ENCODE data around the gene BRI3. TPM values are rescaled to one million over a fixed set of nuclear protein-coding genes. Genes with fewer than 3 reads are reported as not detected.

BRI3 gene
- total and polyA plus RNA-seq, 2 experiments from 2014 or later, result 73.3 to 195 TPM

DNA sequence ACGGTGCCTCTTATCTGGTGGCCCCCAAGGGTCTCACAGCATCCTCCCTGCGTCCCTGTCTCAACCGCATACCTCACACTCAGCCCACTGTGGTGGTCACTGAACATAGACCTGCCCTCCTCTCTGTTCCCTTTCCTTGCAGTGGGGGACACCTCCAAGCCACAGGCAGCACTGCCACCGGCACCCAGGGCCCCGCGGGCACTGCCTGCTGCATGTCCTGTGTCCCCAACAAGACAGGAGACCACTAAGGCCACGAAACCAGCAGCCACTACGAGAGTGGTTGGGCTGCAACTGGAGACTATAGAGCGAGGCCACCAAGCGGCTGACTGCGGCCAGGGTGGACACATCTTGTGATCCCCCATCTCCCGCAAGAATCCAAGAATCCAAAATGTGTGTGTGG lies 15.3 kb downstream of the BRI3 start:
- 95% methylated on average over 12 of the region's 12 CpGs for WGBS, 2 experiments (ENCODE audit: low coverage in 1 of 2, low lambda C conversion rate in 2 of 2, missing lambda C conversion rate in 2 of 2)
- H3K79me2 ChIP-seq (ENCODE audit: insufficient read depth), result peaks cover 22% of the 10 kb centered on the region

DNA sequence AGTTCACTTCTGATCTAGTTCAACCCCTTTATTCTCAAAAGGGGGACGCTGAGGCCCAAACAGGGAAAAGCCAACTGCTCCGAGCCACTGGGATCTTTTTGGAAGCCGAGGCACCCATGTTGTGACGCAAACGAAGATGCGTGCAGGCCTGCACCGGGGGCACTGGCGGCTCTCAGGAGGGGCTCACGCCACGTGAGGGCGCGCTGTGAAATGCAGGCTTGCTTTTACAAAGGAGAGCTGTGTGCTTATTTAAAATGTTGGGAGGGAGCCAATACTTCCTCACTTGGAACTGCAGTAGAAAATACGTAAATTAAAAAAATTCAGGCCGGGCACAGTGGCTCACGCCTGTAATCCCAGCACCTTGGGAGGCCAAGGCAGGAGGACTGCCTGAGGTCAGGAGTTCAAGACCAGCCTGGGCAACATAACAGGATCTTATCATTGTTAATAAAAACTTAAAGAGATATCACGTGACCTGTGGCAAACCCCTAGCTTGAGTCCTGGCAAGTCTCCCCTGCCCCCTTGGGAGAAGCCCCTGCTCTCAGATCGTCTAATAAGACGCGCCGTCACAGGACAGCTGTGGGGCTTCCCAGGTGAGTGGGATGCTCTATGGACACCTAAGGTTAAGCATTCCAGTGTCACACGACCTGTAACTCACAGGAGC lies 16.3 kb downstream of the BRI3 start:
- Histone ChIP-seq H3K79me2 (ENCODE audit: insufficient read depth) (peaks cover 12% of the 10 kb centered on the region), H3K9ac (no peak overlapping the region), H3K9me2 (ENCODE audit: insufficient read depth) (no peaks in the 10 kb centered on the region), H3K27me3 (replicated peaks; ENCODE audit: insufficient read depth) (no peaks in the 10 kb centered on the region), H2AFZ (no peak overlapping the region), H3F3A (ENCODE audit: insufficient read depth) (peaks cover 5% of the 10 kb centered on the region; the same call in 1 of the 2 replicates), H3K27ac (no peak overlapping the region), H3K4me3 (no peak overlapping the region), H4K20me1 (ENCODE audit: insufficient read depth) (no peaks in the 10 kb centered on the region), H3K4me1 (ENCODE audit: insufficient read depth) (no peaks in the 10 kb centered on the region), H3K4me2 (ENCODE audit: unreplicated experiment) (no peak overlapping the region), H3K9me3 (ENCODE audit: low read depth) (no peaks in the 10 kb centered on the region), H3K36me3 (ENCODE audit: low read depth) (peaks cover 17% of the 10 kb centered on the region)
- TF ChIP-seq EZH2 (IDR thresholded peaks at IDR 0.05; ENCODE audit: insufficient read depth, poor library complexity, severe bottlenecking) (no peak), EZH2phosphoT487 (IDR thresholded peaks at IDR 0.05; ENCODE audit: insufficient read depth, low read depth) (no peak)
- WGBS, 2 experiments (ENCODE audit: low coverage in 1 of 2, low lambda C conversion rate in 2 of 2, missing lambda C conversion rate in 2 of 2), result 85 to 86% methylated on average over 21 of the region's 21 CpGs
- in situ Hi-C loops (cut with MboI), result loop anchor here (25.0 kb wide), 1 partner anchor 440 kb away; no protein-coding TSS in a partner anchor
- no peak for DNase-seq

More for the DNA sequence above, 15.3 kb downstream of the BRI3 start:
- no peak overlapping the region for H3K4me3 ChIP-seq
- no peaks in the 10 kb centered on the region for H3K9me3 ChIP-seq (ENCODE audit: low read depth)
- in situ Hi-C loops (cut with MboI), result loop anchor here (25.0 kb wide), 1 partner anchor 440 kb away; no protein-coding TSS in a partner anchor
- no peaks in the 10 kb centered on the region for H3K9me2 ChIP-seq (ENCODE audit: insufficient read depth)
- no peak overlapping the region for H2AFZ ChIP-seq
- H3F3A ChIP-seq (ENCODE audit: insufficient read depth), result peaks cover 5% of the 10 kb centered on the region; the same call in 1 of the 2 replicates
- H3K36me3 ChIP-seq (ENCODE audit: low read depth), result peaks cover 26% of the 10 kb centered on the region
- no peaks in the 10 kb centered on the region for H4K20me1 ChIP-seq (ENCODE audit: insufficient read depth)
- H3K4me2 ChIP-seq (ENCODE audit: unreplicated experiment), result no peak overlapping the region
- TF ChIP-seq EZH2phosphoT487 (IDR thresholded peaks at IDR 0.05; ENCODE audit: insufficient read depth, low read depth) (no peak), EZH2 (IDR thresholded peaks at IDR 0.05; ENCODE audit: insufficient read depth, poor library complexity, severe bottlenecking) (no peak)
- no peak for DNase-seq
- no peaks in the 10 kb centered on the region for H3K27me3 ChIP-seq (replicated peaks; ENCODE audit: insufficient read depth)
- H3K4me1 ChIP-seq (ENCODE audit: insufficient read depth), result no peaks in the 10 kb centered on the region
- no peak overlapping the region for H3K27ac ChIP-seq
- no peak overlapping the region for H3K9ac ChIP-seq

- in situ Hi-C loops (cut with MboI), result loop anchor here (10.0 to 25.0 kb wide), 2 partner anchors 114 to 537 kb away; no protein-coding TSS in a partner anchor
Observed at GRCh38 chr7:98300595-98301372, 19.3 kb downstream of the BRI3 start.

GRCh38 chr7:98301693-98302470 lies 20.4 kb downstream of the BRI3 start:
- no peak for DNase-seq
- Histone ChIP-seq H3K36me3 (ENCODE audit: low read depth) (no peaks in the 10 kb centered on the region), H3K9me2 (ENCODE audit: insufficient read depth) (no peaks in the 10 kb centered on the region), H3K9ac (no peak overlapping the region), H2AFZ (no peak overlapping the region), H3F3A (ENCODE audit: insufficient read depth) (no peaks in the 10 kb centered on the region), H3K4me3 (no peak overlapping the region), H3K27me3 (replicated peaks; ENCODE audit: insufficient read depth) (no peaks in the 10 kb centered on the region), H3K4me1 (ENCODE audit: insufficient read depth) (no peaks in the 10 kb centered on the region), H4K20me1 (ENCODE audit: insufficient read depth) (no peaks in the 10 kb centered on the region), H3K4me2 (ENCODE audit: unreplicated experiment) (no peak overlapping the region), H3K9me3 (ENCODE audit: low read depth) (no peaks in the 10 kb centered on the region), H3K79me2 (ENCODE audit: insufficient read depth) (0 out of 2 replicates have a peak, but pooled peaks cover 3% of the 10 kb centered on the region), H3K27ac (no peak overlapping the region)
- in situ Hi-C loops (cut with MboI), result loop anchor here (10.0 to 25.0 kb wide), 2 partner anchors 113 to 535 kb away; no protein-coding TSS in a partner anchor
- 88 to 89% methylated on average over 21 to 22 of the region's 22 CpGs for WGBS, 2 experiments (ENCODE audit: low coverage in 1 of 2, low lambda C conversion rate in 2 of 2, missing lambda C conversion rate in 2 of 2)
- TF ChIP-seq EZH2 (IDR thresholded peaks at IDR 0.05; ENCODE audit: insufficient read depth, poor library complexity, severe bottlenecking) (no peak), EZH2phosphoT487 (IDR thresholded peaks at IDR 0.05; ENCODE audit: insufficient read depth, low read depth) (no peak)

More at GRCh38 chr7:98300595-98301372, 19.3 kb downstream of the BRI3 start:
- Histone ChIP-seq H3K27ac (no peak overlapping the region), H3K4me3 (no peak overlapping the region), H3K9me3 (ENCODE audit: low read depth) (no peaks in the 10 kb centered on the region), H3K4me1 (ENCODE audit: insufficient read depth) (no peaks in the 10 kb centered on the region), H3K79me2 (ENCODE audit: insufficient read depth) (0 out of 2 replicates have a peak, but pooled peaks cover 3% of the 10 kb centered on the region), H4K20me1 (ENCODE audit: insufficient read depth) (no peaks in the 10 kb centered on the region), H3K9me2 (ENCODE audit: insufficient read depth) (no peaks in the 10 kb centered on the region), H3K27me3 (replicated peaks; ENCODE audit: insufficient read depth) (no peaks in the 10 kb centered on the region), H2AFZ (no peak overlapping the region), H3K4me2 (ENCODE audit: unreplicated experiment) (no peak overlapping the region), H3F3A (ENCODE audit: insufficient read depth) (no peaks in the 10 kb centered on the region), H3K36me3 (ENCODE audit: low read depth) (no peaks in the 10 kb centered on the region), H3K9ac (no peak overlapping the region)
- no peak for TF ChIP-seq EZH2 (IDR thresholded peaks at IDR 0.05; ENCODE audit: insufficient read depth, poor library complexity, severe bottlenecking)
- TF ChIP-seq EZH2phosphoT487 (IDR thresholded peaks at IDR 0.05; ENCODE audit: insufficient read depth, low read depth), result no peak
- WGBS, 2 experiments (ENCODE audit: low coverage in 1 of 2, low lambda C conversion rate in 2 of 2, missing lambda C conversion rate in 2 of 2), result 81% methylated on average over 26 of the region's 26 CpGs
- no peak for DNase-seq
